HFF-Myc (cell line): ENCODE results near the gene EXOSC1.

Experiments used
- DNase-seq: peaks from one replicate; pipeline ENCODE4 v3.0.0-alpha.2; 2011; ENCODE audit warnings: low read depth; ENCODE audit errors: extremely low read depth
- H3K4me3 ChIP-seq: replicated peaks from 2 replicates; pipeline ENCODE4 v1.5.1; 2011; ENCODE audit warnings: low read depth, mild to moderate bottlenecking, control low read depth, low read length
- TF ChIP-seq, protein P1 (sequence below): IDR thresholded peaks from 2 replicates; pipeline ENCODE4 v1.5.1; 2012; ENCODE audit warnings: mild to moderate bottlenecking, low read depth, low read length, control low read depth; ENCODE audit errors: missing control alignments

Gene EXOSC1, protein sequence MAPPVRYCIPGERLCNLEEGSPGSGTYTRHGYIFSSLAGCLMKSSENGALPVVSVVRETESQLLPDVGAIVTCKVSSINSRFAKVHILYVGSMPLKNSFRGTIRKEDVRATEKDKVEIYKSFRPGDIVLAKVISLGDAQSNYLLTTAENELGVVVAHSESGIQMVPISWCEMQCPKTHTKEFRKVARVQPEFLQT

DNA sequence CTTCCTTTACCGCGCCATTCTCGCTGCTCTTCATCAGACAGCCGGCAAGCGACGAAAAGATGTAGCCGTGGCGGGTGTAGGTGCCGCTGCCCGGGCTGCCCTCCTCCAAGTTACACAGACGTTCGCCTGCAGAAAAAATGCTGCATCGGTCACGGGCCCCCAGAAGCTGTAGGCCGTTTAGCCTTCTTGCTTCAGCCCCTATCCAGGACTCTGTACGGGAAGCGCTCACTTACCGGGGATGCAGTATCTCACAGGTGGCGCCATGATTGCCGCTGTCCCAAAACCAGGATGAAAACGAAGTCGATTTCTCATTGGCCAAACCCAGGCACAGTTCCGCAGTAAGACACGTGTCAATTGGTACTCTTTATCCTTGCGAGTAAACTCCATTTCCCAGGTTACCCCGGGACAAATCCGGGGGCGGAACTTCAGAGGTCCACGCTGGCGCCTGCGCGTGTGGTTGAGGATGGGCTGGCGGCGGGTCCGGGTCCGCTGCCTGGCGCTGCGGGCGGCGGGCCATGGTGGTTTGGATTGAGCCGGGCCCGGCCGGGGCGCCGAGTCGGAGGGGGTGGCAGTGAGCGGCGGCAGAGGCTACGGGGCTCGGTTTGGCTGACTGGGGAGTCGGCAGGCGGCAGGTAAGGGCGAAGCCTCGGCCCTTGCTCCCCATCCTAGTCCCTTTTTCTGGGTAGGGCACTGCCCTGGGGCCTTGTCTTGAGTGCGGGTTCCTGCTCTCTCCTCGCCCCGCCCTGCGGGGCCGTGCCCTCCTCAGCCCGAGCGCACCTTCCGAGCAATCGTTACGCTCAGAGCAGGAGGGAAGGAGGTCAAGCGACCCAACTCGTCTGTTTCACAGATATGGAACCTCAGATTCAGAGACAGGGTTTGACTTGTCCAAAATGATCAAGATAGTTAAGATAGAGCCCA, at the start of gene EXOSC1, which contains the start of gene ZDHHC16:
TSS of gene EXOSC1 (minus strand) at position 285 of the 918 bp plus-strand sequence. CDS start at position 264, 21 bp downstream.
TSS of gene ZDHHC16 (plus strand) at position 454 of the 918 bp plus-strand sequence. CDS start 5,501 bp downstream, outside the sequence.
- TF ChIP-seq, protein P1, sequence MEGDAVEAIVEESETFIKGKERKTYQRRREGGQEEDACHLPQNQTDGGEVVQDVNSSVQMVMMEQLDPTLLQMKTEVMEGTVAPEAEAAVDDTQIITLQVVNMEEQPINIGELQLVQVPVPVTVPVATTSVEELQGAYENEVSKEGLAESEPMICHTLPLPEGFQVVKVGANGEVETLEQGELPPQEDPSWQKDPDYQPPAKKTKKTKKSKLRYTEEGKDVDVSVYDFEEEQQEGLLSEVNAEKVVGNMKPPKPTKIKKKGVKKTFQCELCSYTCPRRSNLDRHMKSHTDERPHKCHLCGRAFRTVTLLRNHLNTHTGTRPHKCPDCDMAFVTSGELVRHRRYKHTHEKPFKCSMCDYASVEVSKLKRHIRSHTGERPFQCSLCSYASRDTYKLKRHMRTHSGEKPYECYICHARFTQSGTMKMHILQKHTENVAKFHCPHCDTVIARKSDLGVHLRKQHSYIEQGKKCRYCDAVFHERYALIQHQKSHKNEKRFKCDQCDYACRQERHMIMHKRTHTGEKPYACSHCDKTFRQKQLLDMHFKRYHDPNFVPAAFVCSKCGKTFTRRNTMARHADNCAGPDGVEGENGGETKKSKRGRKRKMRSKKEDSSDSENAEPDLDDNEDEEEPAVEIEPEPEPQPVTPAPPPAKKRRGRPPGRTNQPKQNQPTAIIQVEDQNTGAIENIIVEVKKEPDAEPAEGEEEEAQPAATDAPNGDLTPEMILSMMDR: no peak
- DNase-seq: peak; percentile 94

DNA sequence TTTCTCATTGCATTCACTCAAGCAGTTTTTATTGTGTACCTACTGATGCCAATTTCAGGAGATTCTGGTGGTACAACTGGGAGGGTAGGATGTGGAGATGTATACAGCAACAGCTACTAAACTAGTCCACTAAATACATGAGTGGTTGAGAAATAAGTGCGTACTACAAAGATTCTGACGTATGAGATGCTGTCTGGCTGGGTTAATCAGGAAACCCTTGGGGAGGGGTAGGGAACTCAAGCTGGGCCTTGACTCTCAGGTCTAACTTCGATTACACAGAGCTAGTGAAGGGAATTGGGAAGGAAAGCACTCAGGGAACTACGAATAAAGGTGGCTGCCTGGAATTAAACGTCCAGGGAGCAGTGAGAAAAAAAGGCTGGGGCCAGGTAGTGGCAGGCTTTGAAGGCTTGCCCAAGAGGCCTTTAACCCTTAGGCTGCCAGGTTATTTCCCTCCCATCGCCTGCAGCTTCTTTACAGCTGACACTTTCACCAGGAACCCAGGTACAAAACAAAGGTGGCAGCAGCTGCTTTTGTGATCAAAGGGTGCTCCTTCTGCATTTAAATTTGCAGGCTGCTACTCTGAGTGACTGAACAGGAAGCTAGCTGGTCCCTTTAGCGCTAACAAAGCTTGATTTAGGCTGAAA, 49.2 kb upstream of the EXOSC1 start:
- H3K4me3 ChIP-seq: no peak overlapping the region
- DNase-seq: no peak
- TF ChIP-seq, protein P1: no peak

More for the DNA sequence above, at the start of gene EXOSC1, which contains the start of gene ZDHHC16:
- peak within 1 kb of the TSS; percentile 99 for H3K4me3 ChIP-seq

DNA sequence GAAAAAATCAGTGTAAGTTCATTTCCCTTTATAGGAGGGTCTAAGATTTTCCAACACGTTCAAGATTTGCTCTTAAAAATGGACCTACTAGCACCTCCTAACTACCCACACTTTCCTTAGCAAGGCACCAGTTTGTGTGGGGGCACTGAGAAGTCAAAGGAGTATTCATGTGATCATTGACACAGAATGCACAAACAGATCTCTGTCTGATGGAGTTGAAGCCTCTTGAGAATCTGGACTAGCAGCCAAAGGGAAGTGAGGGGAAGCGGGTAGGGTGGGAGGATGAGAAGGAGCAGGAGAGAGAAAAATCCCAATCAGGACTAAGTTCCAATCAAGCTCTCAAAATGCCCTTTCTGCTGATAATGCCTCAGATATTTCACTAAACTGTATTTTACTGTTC, 48.3 kb upstream of the EXOSC1 start:
- TF ChIP-seq, protein P1: no peak
- DNase-seq: no peak
- H3K4me3 ChIP-seq: no peak overlapping the region

DNA sequence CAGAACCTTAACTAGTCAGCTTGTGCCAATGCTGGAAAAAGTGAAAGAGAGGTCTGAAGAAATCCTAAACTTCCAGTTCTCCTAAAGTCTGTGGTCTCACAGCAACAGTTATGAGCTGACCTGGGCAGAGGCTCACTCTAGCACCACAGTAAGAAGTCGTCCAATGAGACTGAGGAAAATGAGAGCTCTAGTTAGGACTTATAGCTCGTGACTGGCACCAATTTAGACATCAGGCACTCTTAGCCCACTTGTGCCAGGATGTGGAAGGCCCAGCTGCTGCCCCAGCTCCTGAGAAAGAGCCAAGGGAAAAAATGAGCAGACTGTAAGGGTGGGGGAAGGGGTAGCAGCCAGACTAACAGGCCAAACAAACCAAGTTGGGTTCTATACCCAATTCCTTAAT, 44.8 kb upstream of the EXOSC1 start:
- no peak overlapping the region for H3K4me3 ChIP-seq
- DNase-seq: no peak
- TF ChIP-seq, protein P1: no peak

DNA sequence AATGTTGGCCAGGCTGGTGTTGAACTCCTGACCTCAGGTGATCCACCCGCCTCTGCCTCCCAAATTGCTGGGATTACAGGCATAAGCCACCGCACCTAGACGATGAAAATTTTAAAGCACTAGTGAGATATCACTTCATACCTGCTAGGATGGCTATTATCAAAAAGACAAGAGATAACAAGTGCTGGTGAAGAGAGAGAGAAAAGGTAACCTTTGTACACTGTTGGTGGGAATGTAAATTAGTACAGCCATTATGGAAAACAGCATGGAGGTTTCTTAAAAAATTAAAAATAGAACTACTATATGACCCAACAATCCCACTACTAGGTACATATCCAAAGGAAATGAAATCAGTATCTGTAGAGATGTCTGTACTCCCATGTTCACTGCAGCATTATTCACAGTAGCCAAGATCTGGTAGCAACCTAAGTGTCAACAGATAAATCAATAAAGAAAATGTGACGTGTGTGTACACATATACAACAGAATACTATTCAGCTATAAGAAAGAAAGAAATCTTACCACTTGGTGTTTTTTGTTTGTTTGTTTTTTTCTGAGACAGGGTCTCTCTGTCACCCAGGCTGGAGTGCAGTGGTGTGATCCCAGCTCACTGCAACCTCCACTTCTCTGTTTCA, 40.0 kb upstream of the EXOSC1 start:
- no peak overlapping the region for H3K4me3 ChIP-seq
- TF ChIP-seq, protein P1: no peak
- DNase-seq: no peak

DNA sequence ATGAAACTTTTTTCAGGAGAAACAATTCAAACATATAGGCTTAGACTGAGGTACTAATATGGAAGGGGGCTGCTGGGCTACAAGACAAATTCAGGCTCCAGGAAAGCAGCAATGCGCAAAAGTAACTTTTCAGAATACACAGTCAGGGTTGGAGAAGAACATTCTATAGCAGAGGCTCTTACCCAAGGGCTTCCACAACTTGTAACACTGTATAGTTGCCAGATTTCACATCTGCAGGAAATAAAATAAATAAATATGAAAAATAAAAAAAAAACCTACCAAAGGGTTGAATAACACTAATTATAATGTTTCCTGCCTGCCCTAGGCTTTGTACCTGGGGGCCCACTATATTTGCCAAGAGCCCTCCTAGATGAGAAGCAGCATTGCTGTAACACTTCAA, 38.1 kb upstream of the EXOSC1 start:
- DNase-seq: no peak
- H3K4me3 ChIP-seq: no peak overlapping the region
- TF ChIP-seq, protein P1: no peak
